Esophagus (tissue), 2 donors: ENCODE data around the gene RELL1. TPM values are rescaled to one million over a fixed set of nuclear protein-coding genes. Genes with fewer than 3 reads are reported as not detected.
A peak's percentile ranks its signal among the peaks of the same experiment; 100 is the strongest.
"Not testable (repeated sequence)": the region's sequence is repeated elsewhere in the genome, so short reads cannot be mapped to it uniquely, and the experiment has no call there.

ENCODE experiments used
- H3K27ac ChIP-seq, 2 donors: one replicate each; pipeline ENCODE4 v1.5.1; 2013; ENCODE audit warnings: low read depth in 2 of 2, mild to moderate bottlenecking in 2 of 2, inconsistent platforms in 1 of 2, low read length in 1 of 2, moderate library complexity in 1 of 2
- H3K27me3 ChIP-seq, 2 donors: one replicate each; pipeline ENCODE4 v1.6.1; 2013; ENCODE audit warnings: low read length in 2 of 2, control low read depth in 1 of 2, mild to moderate bottlenecking in 1 of 2; ENCODE audit not compliant: insufficient read depth in 2 of 2, control insufficient read depth in 1 of 2
- H3K36me3 ChIP-seq, 2 donors: one replicate each; pipeline ENCODE4 v1.6.1; 2013; ENCODE audit warnings: low read length in 1 of 2; ENCODE audit not compliant: control insufficient read depth in 2 of 2, insufficient read depth in 2 of 2
- H3K4me1 ChIP-seq, 2 donors: one replicate each; pipeline ENCODE4 v1.6.1; 2013; ENCODE audit warnings: low read length in 1 of 2; ENCODE audit not compliant: control insufficient read depth in 2 of 2, insufficient read depth in 2 of 2
- H3K4me3 ChIP-seq, 2 donors: one replicate each; pipeline ENCODE4 v1.5.1; 2013; ENCODE audit warnings: low read length in 2 of 2, mild to moderate bottlenecking in 2 of 2, low read depth in 1 of 2, moderate library complexity in 1 of 2
- H3K9me3 ChIP-seq, 2 donors: one replicate each; pipeline ENCODE4 v1.6.1; 2013; ENCODE audit warnings: mild to moderate bottlenecking in 2 of 2, low read depth in 1 of 2, low read length in 1 of 2, moderate library complexity in 1 of 2; ENCODE audit not compliant: control insufficient read depth in 2 of 2, insufficient read depth in 1 of 2
- WGBS, 2 donors: extraction: QIAGEN DNeasy Blood & Tissue Kit; methylation state at CpG; one replicate each; pipeline ENCODE4 v1.1.7; 2013; 5-methylcytosine and 5-hydroxymethylcytosine counted together
- polyA plus RNA-seq, 2 donors: library from polyadenylated mRNA; stranded (reverse); fragments of 200-250 nt; gene quantifications; one replicate each; pipeline ENCODE4 v1.2.3, GENCODE V29; 2013
- donor health status: healthy with polysubstance abuse.
- donor health status: Bipolar disorder and iron deficiency.

RELL1 gene
- polyA plus RNA-seq, 2 donors, result 2.1 to 2.8 TPM

DNA sequence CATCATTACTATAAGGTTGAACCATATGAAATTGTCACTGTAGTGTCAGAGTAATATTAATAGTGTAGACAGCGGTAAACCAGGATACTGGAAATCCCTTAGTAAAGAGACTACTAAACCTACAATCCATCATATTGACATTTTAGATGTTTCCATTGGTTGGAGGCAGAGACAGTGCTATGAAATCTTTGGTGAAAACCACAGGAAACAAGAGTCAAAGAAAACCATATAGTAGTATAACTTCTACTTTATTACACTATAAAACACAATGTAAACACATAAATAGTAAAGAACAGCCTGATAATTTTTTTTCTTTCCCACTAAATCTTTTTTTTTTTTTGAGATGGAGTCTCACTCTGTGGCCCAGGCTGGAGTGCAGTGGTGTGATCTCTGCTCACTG lies 15.9 kb downstream of the RELL1 start:
- Histone ChIP-seq H3K4me3 (no peak overlapping the region), H3K9me3 (no peaks in the 10 kb centered on the region), H3K27ac (no peak overlapping the region), H3K4me1 (peaks cover 0 to 10% of the 10 kb centered on the region in 2 donors), H3K27me3 (no peaks in the 10 kb centered on the region), H3K36me3 (no peaks in the 10 kb centered on the region)
- 77 to 82% methylated on average over 1 of the region's 1 CpG for WGBS, 2 donors

DNA sequence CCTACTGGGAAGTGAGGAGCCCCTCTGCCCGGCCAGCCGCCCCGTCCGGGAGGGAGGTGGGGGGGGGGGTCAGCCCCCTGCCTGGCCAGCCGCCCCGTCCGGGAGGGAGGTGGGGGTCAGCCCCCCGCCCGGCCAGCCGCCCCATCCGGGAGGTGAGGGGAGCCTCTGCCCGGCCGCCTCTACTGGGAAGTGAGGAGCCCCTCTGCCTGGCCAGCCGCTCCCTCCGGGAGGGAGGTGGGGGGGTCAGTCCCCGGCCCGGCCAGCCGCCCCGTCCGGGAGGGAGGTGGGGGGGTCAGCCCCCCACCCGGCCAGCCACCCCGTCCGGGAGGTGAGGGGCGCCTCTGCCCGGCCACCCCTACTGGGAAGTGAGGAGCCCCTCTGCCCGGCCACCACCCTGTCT lies 17.1 kb downstream of the RELL1 start:
- H3K4me1 ChIP-seq, result peaks cover 0 to 10% of the 10 kb centered on the region in 2 donors
- WGBS, 2 donors, result 93% methylated on average over 3 to 19 of the region's 26 CpGs
- not testable (repeated sequence) for H3K27ac ChIP-seq

DNA sequence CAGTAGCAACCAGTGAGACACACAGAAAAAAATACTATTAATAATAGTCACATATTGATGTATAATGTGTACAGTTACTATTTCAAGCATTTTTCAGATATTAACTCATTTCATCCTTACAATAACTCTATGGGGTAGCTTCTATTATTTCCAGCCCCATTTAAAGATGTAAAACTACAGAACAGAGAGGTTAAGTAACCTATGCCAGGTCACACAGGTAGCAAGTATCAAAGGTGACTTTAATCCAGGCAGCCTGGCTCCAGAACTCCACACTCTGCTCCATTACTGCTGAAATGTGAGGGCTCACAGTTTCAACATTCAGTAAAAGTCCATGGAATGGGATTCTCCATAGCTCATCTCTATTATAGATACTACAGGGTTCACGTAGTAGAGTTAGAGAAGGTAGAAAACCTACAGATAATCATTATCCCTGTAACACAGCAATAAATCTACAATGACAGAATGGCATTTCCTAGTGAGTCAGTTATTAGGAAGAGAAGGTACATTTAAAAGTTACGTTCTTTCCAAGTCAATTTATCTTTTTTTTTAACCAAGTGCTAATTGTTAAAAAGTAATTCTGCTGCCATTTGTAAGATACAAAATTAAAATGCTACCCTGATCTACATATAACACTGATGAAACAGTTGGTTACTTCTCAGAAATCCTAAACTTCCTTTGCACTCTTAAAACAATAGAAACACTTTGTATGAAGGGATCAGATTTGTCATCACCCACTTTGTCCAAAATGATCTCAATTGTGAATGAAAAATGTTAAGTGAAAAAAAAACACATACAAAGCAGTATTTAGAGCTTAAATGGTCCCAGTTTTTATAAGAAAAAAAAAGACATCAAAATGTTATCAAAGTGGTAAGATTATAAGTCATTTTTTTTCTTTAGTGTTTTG lies 18.7 kb downstream of the RELL1 start:
- H3K27ac ChIP-seq, result peak overlapping the region in 1 of 2 donors; percentile 53
- H3K4me1 ChIP-seq, result peaks cover 4 to 10% of the 10 kb centered on the region in 2 donors
- H3K4me3 ChIP-seq, result no peak overlapping the region
- H3K27me3 ChIP-seq, result no peaks in the 10 kb centered on the region
- H3K9me3 ChIP-seq, result no peaks in the 10 kb centered on the region
- WGBS, 2 donors, result 62 to 68% methylated on average over 2 of the region's 2 CpGs
- H3K36me3 ChIP-seq, result no peaks in the 10 kb centered on the region

More for the DNA sequence above, 17.1 kb downstream of the RELL1 start:
- not testable (repeated sequence) for H3K36me3 ChIP-seq, H3K27me3 ChIP-seq, H3K4me3 ChIP-seq, H3K9me3 ChIP-seq

DNA sequence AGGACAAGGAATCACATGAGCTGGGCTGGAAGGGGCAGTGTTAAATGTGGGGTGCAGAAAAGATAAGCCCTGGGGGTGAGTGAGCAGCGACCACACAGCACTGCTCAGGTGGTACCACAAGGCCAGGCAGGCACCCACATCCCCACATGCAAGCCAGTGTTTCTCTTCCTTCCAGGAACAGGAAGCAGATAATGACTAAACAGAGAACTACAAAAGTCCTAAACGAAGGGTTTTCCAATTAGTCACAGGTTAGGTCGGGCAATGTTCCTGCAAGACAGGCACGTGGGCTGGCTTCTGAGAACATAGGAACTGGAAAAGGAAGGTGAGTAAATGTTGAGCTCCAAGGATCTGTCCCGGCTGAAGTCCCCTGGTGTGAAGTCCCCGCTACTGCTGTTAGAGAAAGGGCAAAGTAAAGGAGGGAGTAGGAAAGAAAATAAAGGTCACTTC lies 19.5 kb downstream of the RELL1 start:
- no peaks in the 10 kb centered on the region for H3K27me3 ChIP-seq
- WGBS, 2 donors, result 22 to 33% methylated on average over 6 of the region's 6 CpGs
- H3K36me3 ChIP-seq, result no peaks in the 10 kb centered on the region
- H3K9me3 ChIP-seq, result no peaks in the 10 kb centered on the region
- peak overlapping the region; percentile 61 to 69 for H3K27ac ChIP-seq
- H3K4me1 ChIP-seq, result peaks cover 4 to 10% of the 10 kb centered on the region in 2 donors
- no peak overlapping the region for H3K4me3 ChIP-seq

DNA sequence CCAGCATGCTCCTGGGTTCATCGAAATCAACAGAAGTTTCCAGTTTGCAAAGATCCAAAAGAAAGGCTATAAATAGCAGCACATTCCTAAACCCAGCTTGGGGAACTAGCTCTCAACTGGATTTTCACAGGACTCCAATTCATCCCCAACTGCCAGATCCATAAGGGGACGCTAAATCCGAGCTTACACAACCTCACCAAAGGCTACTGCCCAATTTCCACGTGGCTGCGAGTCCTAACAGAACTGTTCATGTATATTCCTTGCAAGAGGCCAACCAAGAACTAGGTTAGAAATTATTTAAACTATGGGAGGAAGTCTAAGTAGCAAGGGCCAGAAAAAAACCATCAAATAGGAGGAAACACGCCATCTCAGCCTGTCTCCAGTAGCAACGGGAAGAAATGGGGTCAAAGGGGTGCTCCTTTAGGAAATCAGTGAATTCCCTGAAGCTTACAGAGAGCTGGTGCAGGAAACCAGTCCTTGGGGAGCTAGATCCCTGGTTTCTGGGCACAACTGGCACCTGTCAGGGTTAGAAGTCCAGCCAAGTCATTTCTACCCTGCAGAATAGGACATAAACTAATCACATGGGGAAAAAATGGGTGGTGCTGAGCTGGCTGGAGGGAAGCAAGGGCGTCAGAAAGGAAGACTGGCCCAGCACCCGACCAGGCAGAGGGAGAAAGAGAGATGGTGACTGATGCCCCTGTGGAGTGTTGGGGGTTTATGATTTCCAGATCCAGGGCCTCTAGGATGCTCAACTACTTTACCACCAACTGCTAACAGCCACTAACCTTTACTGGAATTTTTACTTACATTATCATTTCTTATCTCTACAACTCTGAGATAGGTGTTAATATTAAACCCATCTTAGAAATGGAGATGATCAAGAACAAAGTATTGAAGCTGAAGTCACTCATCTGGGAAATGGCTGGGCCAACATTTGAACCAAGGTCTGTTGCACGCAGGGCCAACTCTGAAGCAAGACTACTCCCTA lies 20.5 kb downstream of the RELL1 start:
- no peaks in the 10 kb centered on the region for H3K27me3 ChIP-seq
- H3K4me1 ChIP-seq, result peaks cover 4 to 10% of the 10 kb centered on the region in 2 donors
- no peak overlapping the region for H3K4me3 ChIP-seq
- peak overlapping the region; percentile 43 to 58 for H3K27ac ChIP-seq
- H3K36me3 ChIP-seq, result no peaks in the 10 kb centered on the region
- WGBS, 2 donors, result 49 to 60% methylated on average over 10 of the region's 10 CpGs
- no peaks in the 10 kb centered on the region for H3K9me3 ChIP-seq

DNA sequence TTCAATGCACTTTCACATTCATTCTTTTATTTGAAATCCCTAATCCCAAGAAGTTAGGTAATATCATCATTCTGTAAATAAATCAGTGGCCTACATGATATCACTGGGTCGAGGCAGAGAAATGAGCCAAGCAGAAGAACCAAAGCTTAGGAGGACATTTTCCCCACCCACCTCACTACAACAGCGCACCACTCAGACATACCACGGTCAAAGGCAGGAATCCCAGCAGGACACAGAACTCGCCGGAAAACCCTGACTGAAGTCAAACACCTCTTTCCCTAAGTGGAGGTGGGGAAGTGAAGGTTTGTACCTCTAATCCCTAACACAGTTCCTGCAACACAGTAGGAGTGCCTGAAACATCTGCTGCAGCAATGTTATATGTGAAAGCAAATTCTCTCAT lies 21.5 kb downstream of the RELL1 start:
- Histone ChIP-seq H3K4me3 (no peak overlapping the region), H3K27me3 (no peaks in the 10 kb centered on the region), H3K36me3 (no peaks in the 10 kb centered on the region), H3K27ac (peak overlapping the region; percentile 53 to 64), H3K4me1 (peaks cover 4 to 10% of the 10 kb centered on the region in 2 donors), H3K9me3 (no peaks in the 10 kb centered on the region)
- whole genome bisulfite sequencing, 2 donors, result 56 to 62% methylated on average over 5 of the region's 5 CpGs

DNA sequence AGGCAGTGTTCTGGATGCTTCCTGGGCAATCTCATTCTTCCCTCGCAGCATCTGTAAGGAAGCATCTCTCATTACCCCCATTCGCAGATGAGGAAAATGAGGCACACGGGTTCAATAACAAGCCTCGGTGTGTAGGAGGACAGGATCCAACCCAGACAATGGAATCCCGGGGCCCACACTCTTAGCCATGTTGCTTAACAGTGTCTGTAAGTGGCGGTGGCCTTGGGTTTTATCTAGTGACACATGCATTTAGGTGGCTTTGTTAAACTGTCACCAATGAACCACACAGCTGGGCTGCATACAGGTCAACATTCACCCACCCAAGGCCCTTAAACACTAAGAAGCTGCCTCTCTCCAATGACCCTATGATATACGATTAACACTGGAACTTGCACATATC lies 22.6 kb downstream of the RELL1 start:
- Histone ChIP-seq H3K36me3 (no peaks in the 10 kb centered on the region), H3K27me3 (no peaks in the 10 kb centered on the region), H3K27ac (peak overlapping the region in 1 of 2 donors; percentile 8), H3K9me3 (no peaks in the 10 kb centered on the region), H3K4me3 (no peak overlapping the region), H3K4me1 (peaks cover 4 to 10% of the 10 kb centered on the region in 2 donors)
- 86% methylated on average over 7 of the region's 7 CpGs for WGBS, 2 donors

DNA sequence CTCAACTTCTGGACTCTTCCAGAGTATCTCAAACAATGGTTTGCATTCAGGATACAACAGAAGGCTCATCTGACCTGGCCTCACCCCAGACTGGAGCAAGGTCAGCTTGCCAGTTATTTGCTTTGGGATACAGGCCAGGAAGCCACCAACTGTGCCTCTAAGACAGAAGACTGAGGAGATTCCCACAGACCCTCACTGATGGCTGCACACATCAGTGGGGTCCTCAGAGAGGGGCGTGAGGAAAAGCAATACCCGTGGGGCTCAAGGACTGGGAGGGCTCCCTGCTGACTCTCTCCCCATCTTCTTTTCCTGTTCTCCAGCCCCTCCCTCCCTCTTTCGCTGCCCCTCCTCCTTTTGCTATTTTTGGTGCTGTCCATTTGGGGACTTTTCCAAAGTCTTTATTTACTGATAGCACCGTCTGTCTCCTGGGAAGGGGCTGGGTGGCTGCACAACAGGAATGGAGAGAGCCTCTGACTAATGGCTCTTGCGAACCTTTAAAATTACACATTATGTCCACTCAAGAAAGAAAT lies 23.2 kb downstream of the RELL1 start:
- Histone ChIP-seq H3K9me3 (no peaks in the 10 kb centered on the region), H3K27me3 (no peaks in the 10 kb centered on the region), H3K4me3 (no peak overlapping the region), H3K36me3 (no peaks in the 10 kb centered on the region), H3K4me1 (peaks cover 4 to 10% of the 10 kb centered on the region in 2 donors), H3K27ac (no peak overlapping the region)
- WGBS, 2 donors, result 60 to 65% methylated on average over 5 of the region's 5 CpGs

DNA sequence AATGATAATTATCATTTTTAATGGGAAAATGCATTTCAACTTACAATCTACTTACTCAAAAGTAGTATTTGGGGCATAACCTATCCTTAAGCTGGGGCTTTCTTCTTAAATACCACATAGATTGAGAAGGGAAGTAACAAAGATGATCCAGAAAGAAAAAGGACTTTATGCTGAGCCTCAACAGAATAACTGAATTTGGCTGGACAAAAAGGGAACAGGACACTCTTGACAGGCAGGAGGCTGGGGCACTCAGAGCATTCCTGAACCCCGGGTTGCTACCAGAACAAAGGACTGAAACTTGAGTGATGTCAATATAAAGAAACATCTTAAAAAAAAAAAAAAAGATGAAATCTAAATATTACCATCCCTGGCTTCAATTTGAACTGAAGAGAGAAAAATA lies 23.9 kb downstream of the RELL1 start:
- peaks cover 4 to 9% of the 10 kb centered on the region in 2 donors for H3K4me1 ChIP-seq
- H3K4me3 ChIP-seq, result no peak overlapping the region
- 9 to 29% methylated on average over 1 of the region's 1 CpG for WGBS, 2 donors
- H3K27me3 ChIP-seq, result no peaks in the 10 kb centered on the region
- H3K27ac ChIP-seq, result no peak overlapping the region
- no peaks in the 10 kb centered on the region for H3K36me3 ChIP-seq
- no peaks in the 10 kb centered on the region for H3K9me3 ChIP-seq
